Activated CD4-positive, alpha-beta T cell treated with anti-CD3 and anti-CD28 coated beads, Interleukin-2, amount 10 ng/mL, durations not matched to agents 7 days and 5 days (primary cell): ENCODE data around the gene PSMC6. TPM values are rescaled to one million over a fixed set of nuclear protein-coding genes. Genes with fewer than 3 reads are reported as not detected.
"Not testable (repeated sequence)": the region's sequence is repeated elsewhere in the genome, so short reads cannot be mapped to it uniquely, and the experiment has no call there.

Source experiments
- CTCF ChIA-PET: fragments of 350-600 bp; sonication (Branson Sonifier 250); formaldehyde crosslinking; loops from one replicate; lab custom pipeline; 2021; ENCODE audit warnings: antibody characterized with exemption; lab: Charles Lee
- POLR2A ChIA-PET: fragments of 350-600 bp; sonication (Branson Sonifier 250); formaldehyde crosslinking; loops from one replicate; lab custom pipeline; 2021; ENCODE audit warnings: antibody characterized with exemption; lab: Charles Lee
- DNase-seq: peaks from one replicate; pipeline ENCODE4 v3.0.0-alpha.2; 2020
- H3K27ac Mint-ChIP-seq: one replicate; pipeline ENCODE4 v1.8.0; 2021; ENCODE audit warnings: mild to moderate bottlenecking, moderate library complexity, mixed read lengths
- H3K27me3 Mint-ChIP-seq: one replicate; pipeline ENCODE4 v1.8.0; 2021; ENCODE audit warnings: mixed read lengths
- H3K36me3 Mint-ChIP-seq: one replicate; pipeline ENCODE4 v1.8.0; 2021; ENCODE audit warnings: low read depth, mixed read lengths
- H3K4me1 Mint-ChIP-seq: one replicate; pipeline ENCODE4 v1.8.0; 2021; ENCODE audit warnings: mixed read lengths
- H3K4me3 Mint-ChIP-seq: one replicate; pipeline ENCODE4 v1.8.0; 2021; ENCODE audit warnings: mild to moderate bottlenecking, moderate library complexity, mixed read lengths
- H3K9me3 Mint-ChIP-seq: one replicate; pipeline ENCODE4 v1.8.0; 2021; ENCODE audit warnings: mixed read lengths
- total RNA-seq, 2 experiments: library from RNA; stranded (reverse); gene quantifications; one replicate each; pipeline ENCODE4 v1.2.3, GENCODE V29; 2021

PSMC6 gene
- total RNA-seq, 2 experiments from 2014 or later, result 75.4 to 85.5 TPM

DNA sequence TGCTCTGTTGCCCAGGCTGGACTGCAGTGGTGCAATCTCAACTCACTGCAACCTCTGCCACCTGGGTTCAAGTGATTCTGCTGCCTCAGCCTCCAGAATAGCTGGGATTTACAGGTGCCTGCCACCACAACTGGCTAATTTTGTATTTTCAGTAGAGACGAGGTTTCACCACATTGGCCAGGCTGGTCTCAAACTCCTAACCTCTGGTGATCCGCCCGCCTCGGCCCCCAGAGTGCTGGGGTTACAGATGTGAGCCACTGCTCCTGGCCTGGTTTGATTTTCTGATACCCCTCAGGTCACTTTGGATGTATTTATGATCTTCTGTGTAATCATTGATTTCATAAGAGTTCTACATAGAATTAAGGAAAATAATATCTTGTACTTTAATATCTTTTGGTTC is 55.9 kb downstream of the PSMC6 start:
- Mint-ChIP-seq H3K4me1 (peaks cover 15% of the 10 kb centered on the region), H3K27ac (peak overlapping the region; percentile 42), H3K36me3 (peaks cover 45% of the 10 kb centered on the region)
- H3K4me3 Mint-ChIP-seq, DNase-seq, H3K9me3 Mint-ChIP-seq, POLR2A ChIA-PET, H3K27me3 Mint-ChIP-seq: not testable (repeated sequence)
- CTCF ChIA-PET, result interaction anchor here (0.7 to 1.8 kb wide), 2 partner anchors 40 to 71 kb away, joined by 3 to 4 read pairs; no protein-coding TSS in a partner anchor

DNA sequence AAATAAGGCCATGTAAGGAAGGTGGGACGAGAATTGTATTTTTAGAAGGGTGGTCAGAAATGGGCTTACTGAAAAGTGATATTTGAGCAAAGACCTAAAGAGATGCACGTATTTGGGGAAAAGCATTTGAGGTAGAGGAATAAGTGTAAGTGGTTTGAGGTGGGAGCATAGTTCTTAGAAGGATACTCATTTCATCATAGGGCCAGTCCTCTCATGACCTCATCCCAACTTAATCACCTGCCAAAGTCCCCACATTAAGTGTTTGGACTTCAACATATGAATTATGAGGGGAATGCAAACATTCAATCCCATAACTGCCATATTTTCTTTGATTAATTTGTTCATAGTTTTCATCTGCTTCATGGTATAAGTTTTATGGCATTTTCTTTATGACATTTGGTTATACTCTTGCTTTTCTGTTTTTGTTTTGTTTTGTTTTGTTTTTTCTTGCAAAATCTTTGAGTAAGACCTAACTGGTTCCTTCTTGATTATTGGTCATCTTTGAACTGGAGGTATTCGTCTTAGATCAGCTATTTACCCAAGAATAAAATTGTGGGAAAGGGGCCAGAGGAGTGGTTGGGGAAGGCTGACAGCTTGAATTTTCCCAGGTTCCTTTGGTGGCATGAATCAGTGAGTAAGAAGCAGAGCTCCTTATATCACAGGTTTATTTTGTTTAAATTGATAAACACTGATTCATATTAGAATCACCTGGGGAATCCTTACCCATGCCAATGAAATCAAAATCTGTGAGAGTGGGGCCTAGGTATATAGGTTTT is 60.2 kb downstream of the PSMC6 start:
- peaks cover 21% of the 10 kb centered on the region for H3K4me1 Mint-ChIP-seq
- POLR2A ChIA-PET, result no interaction called here

DNA sequence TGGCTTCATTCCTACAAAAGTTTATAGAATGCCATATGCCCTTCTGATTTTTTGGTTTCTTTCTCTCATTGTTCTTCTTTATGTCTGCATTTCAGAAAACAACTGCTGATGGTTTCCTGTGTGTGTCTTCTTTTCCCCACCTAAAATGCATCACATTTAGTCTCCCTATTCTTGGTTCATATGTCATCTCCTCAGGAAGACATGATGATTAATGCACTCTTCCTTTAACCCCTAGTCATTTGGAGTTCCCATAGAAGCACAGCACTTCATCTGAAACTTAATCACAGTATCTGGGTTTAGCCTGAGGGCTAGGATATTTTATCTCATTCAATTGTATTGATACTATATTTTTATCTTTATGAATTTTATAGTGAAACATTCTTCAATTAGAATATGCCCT is 62.9 kb downstream of the PSMC6 start:
- Mint-ChIP-seq H3K9me3 (no peaks in the 10 kb centered on the region), H3K36me3 (peaks cover 50% of the 10 kb centered on the region), H3K4me1 (peaks cover 6% of the 10 kb centered on the region), H3K4me3 (no peak overlapping the region), H3K27ac (no peak overlapping the region), H3K27me3 (no peaks in the 10 kb centered on the region)
- no peak for DNase-seq
- CTCF ChIA-PET, result no interaction called here
- POLR2A ChIA-PET, result no interaction called here

More for the DNA sequence above, 60.2 kb downstream of the PSMC6 start:
- Mint-ChIP-seq H3K27me3 (no peaks in the 10 kb centered on the region), H3K36me3 (peaks cover 49% of the 10 kb centered on the region), H3K4me3 (no peak overlapping the region), H3K9me3 (no peaks in the 10 kb centered on the region), H3K27ac (no peak overlapping the region)
- DNase-seq, result no peak
- CTCF ChIA-PET, result interaction anchor here (1.4 kb wide), 1 partner anchor 8 kb away, joined by 6 read pairs; no protein-coding TSS in a partner anchor

DNA sequence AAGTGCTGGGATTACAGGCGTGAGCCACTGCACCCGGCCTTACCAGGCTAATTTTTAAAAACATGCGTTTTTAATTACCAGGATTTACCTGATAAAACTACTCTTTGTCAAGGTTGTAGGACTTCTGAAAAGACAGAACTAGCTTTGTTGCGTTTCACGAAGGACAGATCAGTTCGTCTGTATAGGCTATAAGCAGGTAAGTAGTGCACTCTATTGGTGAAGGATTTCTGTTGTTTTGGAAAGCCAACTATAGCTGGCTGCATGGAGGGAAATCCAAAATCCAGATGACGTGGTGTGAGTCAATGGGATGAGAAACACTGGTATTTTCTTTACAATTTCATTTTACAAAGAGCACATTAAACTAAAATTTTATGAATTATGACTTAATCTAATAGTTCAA is 69.8 kb downstream of the PSMC6 start:
- POLR2A ChIA-PET, result no interaction called here

More for the DNA sequence above, 69.8 kb downstream of the PSMC6 start:
- Mint-ChIP-seq H3K27me3 (no peaks in the 10 kb centered on the region), H3K4me3 (no peak overlapping the region), H3K4me1 (no peaks in the 10 kb centered on the region), H3K9me3 (no peaks in the 10 kb centered on the region), H3K27ac (no peak overlapping the region), H3K36me3 (peaks cover 28% of the 10 kb centered on the region)
- DNase-seq, result no peak
- CTCF ChIA-PET, result interaction anchor here (0.5 to 1.1 kb wide), 2 partner anchors 9 to 22 kb away, joined by 3 to 6 read pairs; no protein-coding TSS in a partner anchor

Other genes starting within 250 kb of the PSMC6 start
- 10 to 100 TPM; 10.5 to 12.0 TPM for gene TXNDC16, start 154.7 kb upstream of the PSMC6 start, total RNA-seq
- gene GPR137C, start 154.4 kb upstream of the PSMC6 start, total RNA-seq, result 1 to 10 TPM in 1 of 2 experiments, under 1 TPM in 1; 0.60 to 1.2 TPM
- 100 to 1,000 TPM; 134 to 155 TPM for gene ERO1A, start 11.6 kb upstream of the PSMC6 start, total RNA-seq
- 10 to 100 TPM; 20.7 to 24.4 TPM for gene STYX, start 23.0 kb downstream of the PSMC6 start, total RNA-seq
- gene GNPNAT1, start 84.4 kb downstream of the PSMC6 start, total RNA-seq, result 10 to 100 TPM; 13.3 to 15.8 TPM
- under 1 TPM; 0.25 to 0.40 TPM for gene FERMT2, start 243.8 kb downstream of the PSMC6 start, total RNA-seq